ENCODE results near the gene RAPGEF1. TPM values are rescaled to one million over a fixed set of nuclear protein-coding genes. Genes with fewer than 3 reads are reported as not detected.

Gene RAPGEF1
- total and polyA plus RNA-seq, 2 of the 13 experiments (the other 11 are each of a cell fraction or from before 2014, with no cell fraction given), result 21.2 to 38.9 TPM

GRCh38 chr9:131635892-131636291, 104.0 kb downstream of the RAPGEF1 start (continued):
- TF ChIP-seq, protein P1, sequence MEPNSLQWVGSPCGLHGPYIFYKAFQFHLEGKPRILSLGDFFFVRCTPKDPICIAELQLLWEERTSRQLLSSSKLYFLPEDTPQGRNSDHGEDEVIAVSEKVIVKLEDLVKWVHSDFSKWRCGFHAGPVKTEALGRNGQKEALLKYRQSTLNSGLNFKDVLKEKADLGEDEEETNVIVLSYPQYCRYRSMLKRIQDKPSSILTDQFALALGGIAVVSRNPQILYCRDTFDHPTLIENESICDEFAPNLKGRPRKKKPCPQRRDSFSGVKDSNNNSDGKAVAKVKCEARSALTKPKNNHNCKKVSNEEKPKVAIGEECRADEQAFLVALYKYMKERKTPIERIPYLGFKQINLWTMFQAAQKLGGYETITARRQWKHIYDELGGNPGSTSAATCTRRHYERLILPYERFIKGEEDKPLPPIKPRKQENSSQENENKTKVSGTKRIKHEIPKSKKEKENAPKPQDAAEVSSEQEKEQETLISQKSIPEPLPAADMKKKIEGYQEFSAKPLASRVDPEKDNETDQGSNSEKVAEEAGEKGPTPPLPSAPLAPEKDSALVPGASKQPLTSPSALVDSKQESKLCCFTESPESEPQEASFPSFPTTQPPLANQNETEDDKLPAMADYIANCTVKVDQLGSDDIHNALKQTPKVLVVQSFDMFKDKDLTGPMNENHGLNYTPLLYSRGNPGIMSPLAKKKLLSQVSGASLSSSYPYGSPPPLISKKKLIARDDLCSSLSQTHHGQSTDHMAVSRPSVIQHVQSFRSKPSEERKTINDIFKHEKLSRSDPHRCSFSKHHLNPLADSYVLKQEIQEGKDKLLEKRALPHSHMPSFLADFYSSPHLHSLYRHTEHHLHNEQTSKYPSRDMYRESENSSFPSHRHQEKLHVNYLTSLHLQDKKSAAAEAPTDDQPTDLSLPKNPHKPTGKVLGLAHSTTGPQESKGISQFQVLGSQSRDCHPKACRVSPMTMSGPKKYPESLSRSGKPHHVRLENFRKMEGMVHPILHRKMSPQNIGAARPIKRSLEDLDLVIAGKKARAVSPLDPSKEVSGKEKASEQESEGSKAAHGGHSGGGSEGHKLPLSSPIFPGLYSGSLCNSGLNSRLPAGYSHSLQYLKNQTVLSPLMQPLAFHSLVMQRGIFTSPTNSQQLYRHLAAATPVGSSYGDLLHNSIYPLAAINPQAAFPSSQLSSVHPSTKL (CRISPR knock-in tag; IDR thresholded peaks at IDR 0.05), result no peak
- TF ChIP-seq KLF11 (CRISPR knock-in tag; IDR thresholded peaks at IDR 0.05) (no peak), ARNT2 (CRISPR knock-in tag; IDR thresholded peaks at IDR 0.05; ENCODE audit: low read depth) (no peak), ZFYVE20 (CRISPR knock-in tag; IDR thresholded peaks at IDR 0.05; ENCODE audit: borderline replicate concordance, low read depth) (no peak), SNAPC2 (CRISPR knock-in tag; IDR thresholded peaks at IDR 0.05) (no peak), PRPF4 (IDR thresholded peaks at IDR 0.05; ENCODE audit: low read depth, low read length, poor library complexity, severe bottlenecking) (no peak), DNMT1 (CRISPR knock-in tag; IDR thresholded peaks at IDR 0.05) (no peak)

DNA sequence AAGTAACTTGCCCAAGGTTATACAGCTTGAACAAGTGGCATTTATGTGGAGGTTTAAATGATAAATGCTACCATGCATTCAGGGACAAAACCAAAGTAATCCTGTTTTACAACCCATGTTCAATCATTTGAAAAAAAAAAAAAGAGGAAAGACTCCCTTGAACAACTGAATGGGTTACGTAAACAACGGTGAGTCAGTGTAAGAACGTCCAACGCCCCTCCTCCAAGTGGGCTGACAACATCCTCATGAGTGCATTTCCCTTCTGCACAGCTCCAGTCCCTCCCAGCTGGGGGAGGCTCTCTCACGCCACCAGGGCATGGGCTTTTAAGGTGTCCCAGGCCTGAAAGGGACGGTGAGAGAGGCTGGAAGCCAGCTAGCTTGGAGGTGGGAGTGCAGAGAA, 104.6 kb downstream of the RAPGEF1 start:
- peaks cover 13 to 25% of the 10 kb centered on the region in 2 experiments; a peak in 4 of 5 replicates for H3K36me3 ChIP-seq (replicated peaks in 1 of 2; ENCODE audit: control insufficient read depth in 1 of 2, insufficient read depth in 2 of 2, low read length in 2 of 2)
- H4K20me1 ChIP-seq (ENCODE audit: insufficient read depth, low read length), result no peaks in the 10 kb centered on the region
- H3K9me3 ChIP-seq (ENCODE audit: low read length), result no peaks in the 10 kb centered on the region
- no peak overlapping the region for H2AFZ ChIP-seq (ENCODE audit: low read length)
- DNase-seq (ENCODE audit: low spot score), result peak; percentile 80
- H3K4me3 ChIP-seq (replicated peaks in 1 of 3; ENCODE audit: insufficient read depth in 1 of 3, low read depth in 2 of 3, low read length in 3 of 3), result no peak overlapping the region
- CTCF ChIA-PET (ENCODE audit: low intra/inter-chr PET ratio, low total read pairs), result interaction anchor here (0.6 to 1.4 kb wide), 4 partner anchors 97 to 106 kb away, joined by 3 to 5 read pairs (median 4); partner anchors contain the start of gene RAPGEF1
- H3K4me2 ChIP-seq (ENCODE audit: low read depth, low read length), result no peak overlapping the region
- no peak overlapping the region for H3K27ac ChIP-seq (ENCODE audit: extremely low read length, insufficient read depth, low read length)
- ATAC-seq, result peak; percentile 93
- no peak overlapping the region for H3K9ac ChIP-seq (ENCODE audit: insufficient read depth, low read depth, low read length)
- FAIRE-seq, result no peak
- intact Hi-C loops (cut with micrococcal nuclease; ENCODE audit: unreplicated experiment), result loop anchor here (1.0 kb wide), 1 partner anchor 100 kb away; no protein-coding TSS in a partner anchor
- in situ Hi-C loops (cut with HindIII; ENCODE audit: extremely low pct_ligation_motif_present, low pct_unique_long_range_greater_than_20kb), result no loop called here
- WGBS (ENCODE audit: low lambda C conversion rate), result 28% methylated on average over 6 of the region's 6 CpGs
- POLR2A ChIA-PET, result interaction anchor here (0.7 to 1.2 kb wide), 4 partner anchors 23 to 104 kb away, joined by 3 to 4 read pairs (median 4); no protein-coding TSS in a partner anchor
- H3K4me1 ChIP-seq (ENCODE audit: insufficient read depth, low read length), result peaks cover 16% of the 10 kb centered on the region
- no peaks in the 10 kb centered on the region for H3K79me2 ChIP-seq (ENCODE audit: insufficient read depth, low read length)
- no TSS peak for BruUV-seq (replicated peaks)
- no peaks in the 10 kb centered on the region for H3K27me3 ChIP-seq (ENCODE audit: control insufficient read depth in 1 of 2, insufficient read depth in 2 of 2, low read length in 2 of 2)
- TF ChIP-seq FOXA1 (IDR thresholded peaks at IDR 0.05) (no peak), FOXA1 (CRISPR knock-in tag; IDR thresholded peaks at IDR 0.05) (peak; percentile 65), SIN3A (IDR thresholded peaks at IDR 0.05; ENCODE audit: borderline replicate concordance, low read depth, low read length) (no peak), ZNF292 (CRISPR knock-in tag; IDR thresholded peaks at IDR 0.05; ENCODE audit: borderline replicate concordance, low read depth) (no peak), GABPA (IDR thresholded peaks at IDR 0.05; ENCODE audit: low read depth, low read length) (no peak), GABPA (CRISPR knock-in tag; IDR thresholded peaks at IDR 0.05; ENCODE audit: low read depth) (peak; percentile 28; the same call in 1 of the 2 replicates), PCBP2 (optimal IDR thresholded peaks at IDR 0.05; ENCODE audit: low read depth, low read length, poor library complexity, severe bottlenecking) (no peak), PTBP1 (IDR thresholded peaks at IDR 0.05; ENCODE audit: low read depth, low read length, poor library complexity, severe bottlenecking) (no peak)
- TF ChIP-seq, protein P2, sequence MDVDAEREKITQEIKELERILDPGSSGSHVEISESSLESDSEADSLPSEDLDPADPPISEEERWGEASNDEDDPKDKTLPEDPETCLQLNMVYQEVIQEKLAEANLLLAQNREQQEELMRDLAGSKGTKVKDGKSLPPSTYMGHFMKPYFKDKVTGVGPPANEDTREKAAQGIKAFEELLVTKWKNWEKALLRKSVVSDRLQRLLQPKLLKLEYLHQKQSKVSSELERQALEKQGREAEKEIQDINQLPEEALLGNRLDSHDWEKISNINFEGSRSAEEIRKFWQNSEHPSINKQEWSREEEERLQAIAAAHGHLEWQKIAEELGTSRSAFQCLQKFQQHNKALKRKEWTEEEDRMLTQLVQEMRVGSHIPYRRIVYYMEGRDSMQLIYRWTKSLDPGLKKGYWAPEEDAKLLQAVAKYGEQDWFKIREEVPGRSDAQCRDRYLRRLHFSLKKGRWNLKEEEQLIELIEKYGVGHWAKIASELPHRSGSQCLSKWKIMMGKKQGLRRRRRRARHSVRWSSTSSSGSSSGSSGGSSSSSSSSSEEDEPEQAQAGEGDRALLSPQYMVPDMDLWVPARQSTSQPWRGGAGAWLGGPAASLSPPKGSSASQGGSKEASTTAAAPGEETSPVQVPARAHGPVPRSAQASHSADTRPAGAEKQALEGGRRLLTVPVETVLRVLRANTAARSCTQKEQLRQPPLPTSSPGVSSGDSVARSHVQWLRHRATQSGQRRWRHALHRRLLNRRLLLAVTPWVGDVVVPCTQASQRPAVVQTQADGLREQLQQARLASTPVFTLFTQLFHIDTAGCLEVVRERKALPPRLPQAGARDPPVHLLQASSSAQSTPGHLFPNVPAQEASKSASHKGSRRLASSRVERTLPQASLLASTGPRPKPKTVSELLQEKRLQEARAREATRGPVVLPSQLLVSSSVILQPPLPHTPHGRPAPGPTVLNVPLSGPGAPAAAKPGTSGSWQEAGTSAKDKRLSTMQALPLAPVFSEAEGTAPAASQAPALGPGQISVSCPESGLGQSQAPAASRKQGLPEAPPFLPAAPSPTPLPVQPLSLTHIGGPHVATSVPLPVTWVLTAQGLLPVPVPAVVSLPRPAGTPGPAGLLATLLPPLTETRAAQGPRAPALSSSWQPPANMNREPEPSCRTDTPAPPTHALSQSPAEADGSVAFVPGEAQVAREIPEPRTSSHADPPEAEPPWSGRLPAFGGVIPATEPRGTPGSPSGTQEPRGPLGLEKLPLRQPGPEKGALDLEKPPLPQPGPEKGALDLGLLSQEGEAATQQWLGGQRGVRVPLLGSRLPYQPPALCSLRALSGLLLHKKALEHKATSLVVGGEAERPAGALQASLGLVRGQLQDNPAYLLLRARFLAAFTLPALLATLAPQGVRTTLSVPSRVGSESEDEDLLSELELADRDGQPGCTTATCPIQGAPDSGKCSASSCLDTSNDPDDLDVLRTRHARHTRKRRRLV (CRISPR knock-in tag; IDR thresholded peaks at IDR 0.05), result no peak
